COLO668 (cell line): ENCODE results near the gene MRPS5.
"Not testable (repeated sequence)": the region's sequence is repeated elsewhere in the genome, so short reads cannot be mapped to it uniquely, and the experiment has no call there.

ENCODE experiments used
- DNase-seq: peaks from one replicate; lab custom pipeline; 2025; ENCODE audit not compliant: unreplicated experiment; lab: John Stamatoyannopoulos, UW

MRPS5 gene

DNA sequence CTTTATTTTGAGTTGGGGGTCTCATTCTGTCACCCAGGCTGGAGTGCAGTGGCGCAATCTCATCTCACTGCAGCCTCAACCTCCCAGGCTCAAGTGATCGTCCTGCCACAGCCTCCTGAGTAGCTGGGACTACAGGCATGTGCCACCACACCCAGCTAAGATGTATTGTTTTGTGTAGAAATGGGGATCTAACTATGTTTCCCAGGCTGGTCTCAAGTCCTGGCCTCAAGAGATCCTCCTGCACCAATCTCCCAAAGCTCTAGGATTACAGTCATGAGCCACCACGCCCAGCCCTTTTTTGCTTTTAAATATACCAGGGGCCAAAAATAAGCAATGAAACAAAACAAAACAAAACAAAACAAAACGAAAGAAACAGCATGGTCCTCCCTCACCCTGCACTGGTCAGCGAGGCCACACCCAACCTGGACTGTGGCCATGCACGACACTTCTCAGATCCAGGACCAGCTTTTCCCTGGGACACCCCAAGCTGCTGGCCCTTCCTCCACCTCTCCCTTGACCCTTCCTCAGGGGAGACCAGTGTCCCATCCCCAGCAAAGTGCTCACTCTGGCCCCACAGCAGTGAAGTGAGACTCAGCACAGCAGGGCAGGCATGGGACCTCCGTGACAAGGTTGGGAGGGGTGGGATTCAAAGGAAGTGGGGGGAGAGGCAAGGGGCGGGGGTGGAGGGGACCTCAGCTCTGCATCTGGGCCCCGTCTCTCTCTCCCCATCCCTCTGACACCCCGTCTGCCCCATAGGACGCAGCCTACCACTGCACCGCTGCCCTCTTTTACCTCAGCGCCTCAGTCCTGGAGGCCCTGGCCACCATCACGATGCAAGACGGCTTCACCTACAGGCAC lies 72.6 kb downstream of the MRPS5 start:
- no peak for DNase-seq

DNA sequence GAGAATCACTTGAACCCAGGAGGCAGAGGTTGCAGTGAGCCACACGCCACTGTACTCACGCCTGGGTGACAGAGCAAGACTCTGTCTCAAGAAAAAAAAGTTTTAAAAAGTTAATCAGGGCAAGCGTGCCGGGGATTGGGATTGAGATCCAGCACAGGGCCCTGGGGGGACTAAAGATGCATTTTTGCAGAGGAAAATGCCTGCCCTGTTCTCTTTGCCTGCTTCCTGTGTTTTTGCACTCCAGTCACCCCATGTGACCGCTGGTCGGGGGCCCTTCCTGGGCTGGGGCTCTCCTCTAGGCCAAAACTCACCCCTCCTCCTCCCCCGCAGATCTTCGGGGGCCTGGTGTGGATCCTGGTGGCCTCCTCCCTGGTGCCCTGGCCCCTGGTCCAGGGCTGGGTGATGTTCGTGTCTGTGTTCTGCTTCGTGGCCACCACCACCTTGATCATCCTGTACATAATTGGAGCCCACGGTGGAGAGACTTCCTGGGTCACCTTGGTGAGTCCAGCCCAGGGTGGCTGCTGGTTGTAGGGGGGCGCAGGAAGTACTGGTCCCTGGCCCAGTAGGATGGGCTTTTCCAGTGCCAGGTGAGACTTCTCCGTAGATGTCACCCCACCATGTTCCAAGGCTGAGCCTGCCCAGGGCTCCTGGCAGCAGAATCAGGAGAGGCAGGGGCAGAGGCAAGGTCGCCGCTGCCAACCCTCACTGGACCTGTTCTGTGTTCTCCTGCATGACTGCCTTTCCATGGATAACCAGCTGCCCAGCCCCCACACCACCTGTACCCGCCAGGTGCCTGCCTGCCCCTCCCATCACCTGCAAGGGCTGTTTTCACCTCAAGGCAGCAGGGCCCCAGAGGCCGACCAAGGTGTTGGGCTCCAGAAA lies 73.7 kb downstream of the MRPS5 start:
- peak; percentile 82 for DNase-seq

DNA sequence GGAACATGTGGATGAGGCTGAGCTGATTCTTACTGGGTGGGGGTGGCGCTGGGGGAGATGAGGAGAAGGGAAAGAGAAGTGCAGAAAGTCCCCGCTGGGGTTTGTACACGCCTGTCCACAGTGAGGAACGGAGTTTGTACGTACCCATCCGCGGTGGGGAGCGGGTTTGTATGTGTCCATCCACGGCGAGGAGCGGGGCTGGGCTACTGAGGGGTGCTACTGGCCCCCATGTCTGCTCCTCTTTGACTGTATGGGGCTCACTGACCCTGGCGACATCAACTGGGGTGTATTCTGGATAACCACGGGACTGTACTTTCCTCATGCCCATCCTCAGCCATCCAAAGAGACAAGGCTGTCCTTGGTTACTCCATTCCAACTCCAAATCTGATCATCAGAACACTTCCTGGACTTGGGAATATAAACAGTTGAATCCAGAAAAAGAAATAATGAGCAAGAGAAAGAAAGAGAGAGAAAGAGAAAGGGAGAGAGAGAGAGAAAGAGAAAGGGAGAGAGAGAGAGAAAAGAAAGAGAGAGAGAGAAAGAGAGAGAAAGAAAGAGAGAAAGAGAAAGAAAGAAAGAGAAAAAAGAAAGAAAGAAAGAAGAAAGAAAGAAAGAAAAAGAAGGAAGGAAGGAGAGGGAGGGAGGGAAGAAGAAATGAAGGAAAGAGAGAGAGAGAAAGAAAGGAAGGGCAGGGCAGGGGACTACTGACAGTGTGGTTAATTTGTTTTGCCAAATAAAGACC lies 75.1 kb downstream of the MRPS5 start:
- no peak for DNase-seq

DNA sequence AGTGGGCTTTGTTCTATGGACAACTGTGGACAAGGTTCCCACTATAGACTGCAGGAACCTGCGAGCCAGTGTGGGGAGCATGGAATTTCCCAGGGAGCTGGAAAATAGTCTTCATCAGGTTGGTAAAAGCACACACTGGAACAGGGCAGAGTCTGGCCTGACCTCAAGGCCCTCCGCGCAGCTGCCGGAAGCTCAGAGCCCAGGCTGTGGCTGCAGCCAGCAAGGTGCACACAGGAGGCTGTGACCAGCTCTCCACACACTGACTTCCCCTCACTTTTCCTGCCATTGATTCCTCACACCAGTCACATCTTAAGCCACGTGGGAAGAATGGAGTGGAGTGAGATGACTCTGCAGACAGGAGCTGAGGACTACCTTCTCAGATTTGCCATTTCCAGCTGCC lies 77.0 kb downstream of the MRPS5 start:
- DNase-seq: peak; percentile 9

DNA sequence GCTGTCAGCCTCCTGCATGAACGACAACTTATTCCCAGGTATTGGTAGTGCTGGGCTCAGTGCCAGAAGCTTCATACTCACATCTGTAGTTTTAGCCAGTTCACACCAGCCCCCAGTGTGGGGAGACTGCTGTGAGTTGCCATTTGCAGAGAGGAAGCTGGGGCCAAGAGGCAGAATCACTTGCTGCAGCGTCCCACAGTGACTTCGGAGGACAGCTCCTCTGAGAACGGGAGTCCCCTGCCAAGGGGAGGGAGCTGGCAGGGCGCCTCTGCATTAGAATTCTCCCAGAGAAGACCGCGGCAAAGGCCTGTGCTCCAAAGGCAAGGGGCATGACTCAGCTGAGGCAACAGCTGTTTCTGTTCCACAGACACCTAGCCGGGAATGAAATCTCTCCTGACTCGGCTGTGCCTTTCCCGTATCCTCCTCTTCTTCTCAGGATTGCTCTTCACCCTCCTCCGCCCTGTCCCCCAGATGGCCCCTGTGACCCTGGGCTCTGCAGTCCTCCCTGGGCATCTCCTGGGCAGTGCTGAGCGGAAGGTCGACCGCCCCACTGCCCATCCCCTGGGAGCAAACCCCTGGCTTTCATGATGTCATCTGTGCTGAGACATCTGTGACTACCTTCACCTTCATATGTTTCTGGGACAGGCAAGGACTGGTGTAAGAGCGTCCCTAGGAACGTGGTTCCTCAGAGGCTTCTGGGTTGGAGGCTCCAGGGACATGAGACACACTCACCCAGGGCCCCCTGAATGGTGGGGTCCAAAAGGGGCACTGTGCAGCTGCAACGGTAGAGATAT lies 78.1 kb downstream of the MRPS5 start:
- peak; percentile 67 for DNase-seq

DNA sequence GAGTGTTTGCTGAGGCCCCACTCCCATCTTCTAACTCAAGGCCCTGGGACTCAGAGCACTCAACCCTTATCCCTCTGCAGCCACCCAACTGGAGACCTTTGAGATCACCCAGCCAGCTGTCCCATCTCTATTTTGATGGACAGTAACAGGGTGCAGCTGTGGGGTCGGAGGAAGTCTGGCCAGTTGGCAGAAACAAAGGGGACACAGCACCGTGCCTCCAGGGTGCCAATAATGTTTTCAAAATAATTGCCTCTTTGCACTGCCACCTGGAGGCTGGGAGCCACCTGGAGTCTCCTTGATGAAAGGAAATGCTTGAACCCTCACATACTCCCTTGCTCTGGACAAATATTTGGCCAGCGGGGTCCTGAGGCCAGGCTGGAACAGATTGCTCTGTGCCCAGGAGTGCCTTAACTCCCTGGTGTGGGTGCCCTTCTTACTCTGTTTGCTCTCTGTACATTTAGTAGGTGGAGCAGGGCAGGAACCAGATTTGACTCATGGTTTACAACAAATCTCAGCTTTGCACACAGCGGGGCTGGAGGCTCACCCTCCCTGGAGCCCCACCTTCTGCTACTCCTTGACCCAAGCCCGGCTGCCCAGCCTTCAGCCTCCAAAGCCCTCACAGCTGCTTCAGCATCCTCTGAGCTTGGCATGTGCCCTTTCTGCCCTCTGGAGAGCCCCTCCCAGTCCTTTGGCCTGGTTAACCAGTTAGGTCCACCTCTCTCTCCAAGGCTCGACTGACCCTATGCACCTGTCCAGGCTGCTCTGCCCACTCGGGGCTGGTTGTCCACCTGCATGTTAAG lies 78.9 kb downstream of the MRPS5 start:
- DNase-seq: peak; percentile 51

DNA sequence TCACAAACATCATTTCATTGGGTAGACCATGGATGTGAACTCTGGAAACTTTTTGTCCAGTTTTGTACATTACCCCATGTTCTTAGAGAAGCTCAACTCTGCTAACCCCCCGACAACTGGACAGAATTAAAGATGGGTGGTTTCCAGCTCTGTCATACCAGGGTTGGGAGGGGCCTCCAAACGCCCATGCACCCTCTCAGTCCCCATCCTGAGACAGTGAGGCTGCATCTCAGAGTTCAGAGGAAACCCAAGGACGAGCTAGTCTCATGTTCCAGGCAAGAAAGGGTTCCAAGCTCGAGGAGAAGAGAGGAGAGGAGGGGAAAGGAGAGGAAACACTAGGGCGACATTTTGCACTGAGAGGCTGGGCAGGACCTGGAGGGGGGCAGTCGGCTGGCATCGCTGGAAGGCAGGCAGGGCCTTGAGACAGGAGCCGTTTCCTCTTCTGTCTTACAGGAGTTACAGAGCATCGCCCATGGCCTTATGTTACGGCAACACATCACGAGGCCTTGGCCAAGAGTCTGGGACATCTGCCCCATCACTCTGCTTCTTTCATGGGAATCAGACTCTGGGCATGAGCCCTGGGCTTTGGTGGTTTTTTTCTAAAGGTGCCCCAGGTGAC lies 79.7 kb downstream of the MRPS5 start:
- no peak for DNase-seq

DNA sequence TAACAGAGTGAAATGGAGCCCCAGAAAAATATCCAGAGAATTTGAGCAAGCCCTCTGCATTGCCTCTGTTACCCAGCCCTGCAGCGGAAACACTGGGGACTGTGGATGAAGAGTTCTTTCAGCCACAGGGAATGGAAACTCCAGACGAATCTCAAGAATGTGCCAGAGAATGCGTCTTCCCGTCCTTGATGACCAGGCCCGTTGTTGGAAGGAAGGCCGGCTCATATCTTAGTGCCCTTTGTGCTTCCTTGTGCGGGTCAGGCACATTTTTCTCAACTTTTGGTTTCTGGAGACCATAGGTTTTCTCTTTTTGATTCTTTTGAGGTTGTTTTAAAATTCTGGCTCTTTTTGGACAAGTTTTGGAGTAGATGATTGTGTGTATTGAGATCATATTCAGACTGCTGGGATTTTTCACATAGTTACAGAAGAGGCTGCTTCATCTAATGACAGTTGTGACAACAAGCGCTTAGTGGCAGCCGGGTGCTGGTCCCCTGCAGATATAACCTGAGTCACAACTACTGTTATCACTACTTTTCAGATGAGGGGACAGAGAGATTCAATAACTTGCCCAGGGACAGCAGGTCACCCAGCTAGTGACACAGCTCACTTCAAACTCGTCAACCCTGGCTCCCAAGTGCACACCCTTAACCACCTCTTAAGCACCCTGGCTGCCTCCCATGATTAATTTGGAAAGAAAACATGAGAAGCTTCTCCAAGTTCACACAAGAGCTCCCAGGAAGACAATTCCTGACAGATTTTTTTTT lies 80.4 kb downstream of the MRPS5 start:
- DNase-seq: no peak

DNA sequence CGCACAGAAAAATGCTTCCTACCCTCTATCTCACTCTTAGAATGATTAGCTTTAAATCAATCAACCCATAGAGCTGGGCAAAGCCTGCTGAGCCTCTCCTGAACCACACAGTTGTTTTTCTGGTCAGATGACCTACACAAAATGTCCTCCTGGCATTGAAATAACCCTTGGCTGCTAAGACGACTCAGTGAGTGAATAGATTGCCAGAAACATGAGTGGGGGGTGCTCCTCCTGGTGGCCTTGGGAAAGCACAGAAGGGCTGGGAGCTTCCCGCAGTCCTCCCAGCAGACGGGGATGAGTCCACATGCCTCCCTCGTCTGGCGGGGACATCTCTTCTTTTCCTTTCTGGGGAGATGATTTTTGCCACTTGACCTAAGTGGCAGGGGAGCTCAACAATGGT lies 81.2 kb downstream of the MRPS5 start:
- no peak for DNase-seq

DNA sequence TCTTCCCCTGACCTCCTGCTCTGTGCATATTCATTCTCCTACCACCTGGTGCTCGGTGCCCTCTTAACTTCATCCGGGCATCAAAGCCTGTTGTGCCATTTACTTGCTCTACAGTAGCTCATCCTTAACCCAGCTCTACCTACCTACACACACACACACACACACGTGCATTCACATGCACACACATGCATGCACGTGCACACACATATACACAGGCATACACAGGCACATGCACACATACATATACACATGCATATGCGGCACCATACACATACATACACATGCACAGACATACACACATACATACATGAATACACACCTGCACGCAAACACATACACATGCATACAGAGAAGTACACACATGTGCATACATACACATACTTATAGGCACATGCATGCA lies 81.6 kb downstream of the MRPS5 start:
- DNase-seq: no peak

DNA sequence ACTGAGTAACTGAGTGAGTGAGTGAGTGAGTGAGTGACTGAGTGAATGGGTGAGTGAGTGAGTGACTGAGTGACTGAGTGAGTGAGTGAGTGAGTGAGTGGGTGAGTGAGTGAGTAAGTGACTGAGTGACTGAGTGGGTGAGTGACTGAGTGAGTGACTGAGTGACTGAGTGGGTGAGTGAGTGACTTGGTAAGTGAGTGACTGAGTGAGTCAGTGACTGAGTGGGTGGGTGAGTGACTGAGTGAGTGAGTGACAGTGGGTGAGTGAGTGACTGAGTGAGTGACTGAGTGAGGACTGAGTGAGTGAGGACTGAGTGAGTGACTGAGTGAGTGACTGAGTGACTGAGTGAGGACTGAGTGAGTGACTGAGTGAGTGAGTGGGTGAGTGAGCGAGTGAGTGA lies 82.2 kb downstream of the MRPS5 start:
- no peak for DNase-seq

DNA sequence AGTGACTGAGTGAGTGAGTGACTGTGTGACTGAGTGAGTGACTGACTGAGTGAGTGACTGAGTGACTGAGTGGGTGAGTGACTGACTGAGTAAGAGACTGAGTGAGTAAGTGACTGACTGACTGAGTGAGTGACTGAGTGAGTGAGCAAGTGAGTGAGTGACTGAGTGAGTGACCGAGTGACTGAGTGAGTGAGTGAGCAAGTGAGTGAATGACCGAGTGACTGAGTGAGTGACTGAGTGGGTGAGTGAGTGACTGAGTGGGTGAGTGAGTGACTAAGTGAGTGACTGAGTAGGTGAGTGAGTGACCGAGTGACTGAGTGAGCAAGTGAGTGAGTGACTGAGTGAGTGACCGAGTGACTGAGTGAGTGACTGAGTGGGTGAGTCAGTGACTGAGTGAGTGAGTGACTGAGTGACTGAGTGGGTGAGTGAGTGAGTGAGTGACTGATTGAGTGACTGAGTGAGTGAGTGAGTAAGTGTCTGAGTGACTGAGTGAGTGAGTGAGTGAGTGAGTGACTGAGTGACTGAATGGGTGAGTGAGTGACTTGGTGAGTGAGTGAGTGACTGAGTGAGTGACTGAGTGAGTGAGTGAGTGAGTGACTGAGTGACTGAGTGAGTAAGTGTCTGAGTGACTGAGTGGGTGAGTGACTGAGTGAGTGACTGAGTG lies 82.8 kb downstream of the MRPS5 start:
- no peak for DNase-seq

DNA sequence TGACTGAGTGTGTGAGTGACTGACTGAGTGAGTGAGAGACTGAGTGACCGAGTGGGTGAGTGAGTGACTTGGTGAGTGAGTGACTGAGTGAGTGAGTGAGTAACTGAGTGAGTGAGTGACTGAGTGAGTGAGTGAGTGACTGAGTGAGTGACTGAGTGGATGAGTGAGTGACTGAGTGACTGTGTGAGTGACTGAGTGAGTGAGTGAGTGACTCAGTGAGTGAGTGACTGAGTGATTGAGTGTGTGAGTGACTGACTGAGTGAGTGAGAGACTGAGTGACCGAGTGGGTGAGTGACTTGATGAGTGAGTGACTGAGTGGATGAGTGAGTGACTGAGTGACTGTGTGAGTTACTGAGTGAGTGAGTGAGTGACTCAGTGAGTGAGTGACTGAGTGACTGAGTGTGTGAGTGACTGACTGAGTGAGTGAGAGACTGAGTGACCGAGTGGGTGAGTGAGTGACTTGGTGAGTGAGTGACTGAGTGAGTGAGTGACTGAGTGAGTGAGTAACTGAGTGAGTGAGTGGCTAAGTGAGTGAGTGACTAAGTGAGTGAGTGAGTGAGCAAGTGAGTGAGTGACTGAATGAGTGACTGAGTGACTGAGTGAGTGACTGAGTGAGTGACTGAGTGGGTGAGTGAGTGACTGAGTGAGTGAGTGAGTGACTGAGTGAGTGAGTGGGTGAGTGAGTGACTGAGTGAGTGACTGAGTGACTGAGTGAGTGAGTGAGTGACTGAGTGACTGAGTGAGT lies 83.6 kb downstream of the MRPS5 start:
- not testable (repeated sequence) for DNase-seq

DNA sequence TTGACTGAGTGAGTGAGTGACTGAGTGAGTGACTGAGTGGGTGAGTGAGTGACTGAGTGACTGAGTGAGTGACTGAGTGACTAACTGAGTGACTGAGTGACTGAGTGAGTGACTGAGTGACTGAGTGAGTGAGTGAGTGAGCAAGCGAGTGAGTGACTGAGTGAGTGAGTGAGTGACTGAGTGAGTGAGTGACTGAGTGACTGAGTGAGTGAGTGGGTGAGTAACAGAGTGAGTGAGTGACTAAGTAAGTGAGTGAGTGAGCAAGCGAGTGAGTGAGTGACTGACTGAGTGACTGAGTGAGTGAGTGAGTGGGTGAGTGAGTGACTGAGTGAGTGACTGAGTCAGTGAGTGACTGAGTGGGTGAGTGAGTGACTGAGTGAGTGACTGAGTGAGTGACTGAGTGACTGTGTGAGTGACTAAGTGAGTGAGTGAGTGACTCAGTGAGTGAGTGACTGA lies 84.2 kb downstream of the MRPS5 start:
- DNase-seq: no peak

DNA sequence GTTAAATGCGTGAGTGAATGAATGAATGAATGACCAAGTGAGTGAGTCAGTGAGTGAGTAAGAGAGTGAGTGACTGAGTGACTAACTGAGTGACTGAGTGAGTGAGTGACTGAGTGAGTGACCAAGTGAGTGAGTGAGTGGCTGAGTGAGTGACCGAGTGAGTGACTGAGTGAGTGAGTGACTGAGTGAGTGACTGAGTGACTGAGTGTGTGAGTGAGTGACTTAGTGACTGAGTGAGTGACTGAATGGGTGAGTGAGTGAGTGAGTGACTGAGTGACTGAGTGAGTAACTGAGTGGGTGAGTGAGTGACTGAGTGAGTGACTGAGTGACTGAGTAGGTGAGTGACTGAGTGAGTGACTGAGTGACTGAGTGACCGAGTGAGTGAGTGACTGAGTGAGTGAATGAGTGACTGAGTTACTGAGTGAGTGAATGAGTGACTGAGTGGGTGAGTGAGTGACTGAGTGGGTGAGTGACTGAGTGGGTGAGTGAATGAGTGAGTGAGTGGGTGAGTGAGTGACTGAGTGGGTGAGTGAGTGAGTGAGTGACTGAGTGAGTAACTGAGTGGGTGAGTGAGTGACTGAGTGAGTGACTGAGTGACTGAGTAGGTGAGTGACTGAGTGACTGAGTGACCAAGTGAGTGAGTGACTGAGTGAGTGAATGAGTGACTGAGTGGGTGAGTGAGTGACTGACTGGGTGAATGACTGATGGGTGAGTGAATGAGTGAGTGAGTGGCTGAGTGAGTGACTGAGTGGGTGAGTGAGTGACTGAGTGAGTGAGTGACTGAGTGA lies 84.8 kb downstream of the MRPS5 start:
- no peak for DNase-seq
